ENCODE results near the gene TRIAP1.

The TRIAP1 gene

GRCh38 chr12:120468821-120469449 lies 22.8 kb upstream of the TRIAP1 start:
- POLR2A ChIA-PET: interaction anchor here (0.6 to 1.8 kb wide), 7 partner anchors 10 to 827 kb away, joined by 3 to 9 read pairs (median 4); partner anchors contain the start of genes GATC, RNU4-1 and TRIAP1
- CTCF ChIA-PET: interaction anchor here (1.0 to 27.3 kb wide), 9 partner anchors 12 to 136 kb away, joined by 3 to 545 read pairs (median 6); partner anchors contain the start of genes COX6A1, DYNLL1, GATC and TRIAP1
- H3K4me3 ChIP-seq (ENCODE audit: control insufficient read depth in 1 of 7, extremely low read depth in 1 of 7, insufficient read depth in 4 of 7, low read depth in 2 of 7, low read length in 6 of 7): peak overlapping the region; percentile 85 to 97 (median 93)
- peak; percentile 18 to 76 (median 54) for DNase-seq
- peaks cover 7 to 44% (median 28%) of the 10 kb centered on the region in 4 experiments for H3K4me1 ChIP-seq (ENCODE audit: control extremely low read depth in 1 of 4, control insufficient read depth in 4 of 4, insufficient read depth in 4 of 4, low read length in 3 of 4)
- WGBS (ENCODE audit: insufficient coverage): 0% methylated on average over 15 of the region's 57 CpGs
- no peaks in the 10 kb centered on the region for H3K27me3 ChIP-seq (replicated peaks in 2 of 5; ENCODE audit: control insufficient read depth in 4 of 5, insufficient read depth in 5 of 5, low read length in 4 of 5)
- no peaks in the 10 kb centered on the region for H3K9me3 ChIP-seq (ENCODE audit: control extremely low read depth in 1 of 5, control insufficient read depth in 4 of 5, insufficient read depth in 2 of 5, low read depth in 1 of 5, low read length in 4 of 5)
- H3K27ac ChIP-seq (ENCODE audit: insufficient read depth in 1 of 2, low read depth in 1 of 2, low read length in 2 of 2, poor library complexity in 1 of 2, severe bottlenecking in 2 of 2): peak overlapping the region; percentile 89 to 95
- peaks cover 7 to 34% (median 20%) of the 10 kb centered on the region in 4 experiments for H3K36me3 ChIP-seq (ENCODE audit: control insufficient read depth in 4 of 4, insufficient read depth in 4 of 4, low read length in 3 of 4)

GRCh38 chr12:120468325-120468820 lies 22.2 kb upstream of the TRIAP1 start:
- 2% methylated on average over 21 of the region's 23 CpGs for WGBS (ENCODE audit: insufficient coverage)
- peaks cover 7 to 41% (median 28%) of the 10 kb centered on the region in 4 experiments for H3K4me1 ChIP-seq (ENCODE audit: control extremely low read depth in 1 of 4, control insufficient read depth in 4 of 4, insufficient read depth in 4 of 4, low read length in 3 of 4)
- DNase-seq: no peak

GRCh38 chr12:120467439-120467838 lies 21.3 kb upstream of the TRIAP1 start:
- WGBS (ENCODE audit: insufficient coverage): 97% methylated on average over 4 of the region's 6 CpGs
- Histone ChIP-seq H3K4me1 (ENCODE audit: control extremely low read depth in 1 of 4, control insufficient read depth in 4 of 4, insufficient read depth in 4 of 4, low read length in 3 of 4) (peaks cover 7 to 39% (median 28%) of the 10 kb centered on the region in 4 experiments), H3K4me3 (ENCODE audit: control insufficient read depth in 1 of 7, extremely low read depth in 1 of 7, insufficient read depth in 4 of 7, low read depth in 2 of 7, low read length in 6 of 7) (peak overlapping the region in 1 of 7 experiments; percentile 93), H3K27ac (ENCODE audit: insufficient read depth in 1 of 2, low read depth in 1 of 2, low read length in 2 of 2, poor library complexity in 1 of 2, severe bottlenecking in 2 of 2) (no peak overlapping the region), H3K36me3 (ENCODE audit: control insufficient read depth in 4 of 4, insufficient read depth in 4 of 4, low read length in 3 of 4) (peaks cover 15 to 48% (median 35%) of the 10 kb centered on the region in 4 experiments), H3K27me3 (replicated peaks in 2 of 5; ENCODE audit: control insufficient read depth in 4 of 5, insufficient read depth in 5 of 5, low read length in 4 of 5) (no peaks in the 10 kb centered on the region), H3K9me3 (ENCODE audit: control extremely low read depth in 1 of 5, control insufficient read depth in 4 of 5, insufficient read depth in 2 of 5, low read depth in 1 of 5, low read length in 4 of 5) (no peaks in the 10 kb centered on the region)
- CTCF ChIA-PET: interaction anchor here (0.8 to 27.3 kb wide), 9 partner anchors 8 to 165 kb away, joined by 3 to 545 read pairs (median 5); partner anchors contain the start of genes COX6A1, DYNLL1, GATC and SIRT4
- no peak for DNase-seq
- POLR2A ChIA-PET: interaction anchor here (0.6 to 1.5 kb wide), 3 partner anchors 15 to 174 kb away, joined by 3 to 4 read pairs (median 3); partner anchors contain the start of gene RNU4-1

More at GRCh38 chr12:120468325-120468820, 22.2 kb upstream of the TRIAP1 start:
- Histone ChIP-seq H3K4me3 (ENCODE audit: control insufficient read depth in 1 of 7, extremely low read depth in 1 of 7, insufficient read depth in 4 of 7, low read depth in 2 of 7, low read length in 6 of 7) (peak overlapping the region; percentile 85 to 97 (median 93)), H3K27me3 (replicated peaks in 2 of 5; ENCODE audit: control insufficient read depth in 4 of 5, insufficient read depth in 5 of 5, low read length in 4 of 5) (no peaks in the 10 kb centered on the region), H3K9me3 (ENCODE audit: control extremely low read depth in 1 of 5, control insufficient read depth in 4 of 5, insufficient read depth in 2 of 5, low read depth in 1 of 5, low read length in 4 of 5) (no peaks in the 10 kb centered on the region), H3K36me3 (ENCODE audit: control insufficient read depth in 4 of 4, insufficient read depth in 4 of 4, low read length in 3 of 4) (peaks cover 12 to 39% (median 26%) of the 10 kb centered on the region in 4 experiments), H3K27ac (ENCODE audit: insufficient read depth in 1 of 2, low read depth in 1 of 2, low read length in 2 of 2, poor library complexity in 1 of 2, severe bottlenecking in 2 of 2) (peak overlapping the region; percentile 89 to 95)
- ChIA-PET CTCF (interaction anchor here (0.8 to 27.3 kb wide), 9 partner anchors 13 to 136 kb away, joined by 3 to 545 read pairs (median 6); partner anchors contain the start of genes COX6A1, DYNLL1, GATC and TRIAP1), POLR2A (interaction anchor here (0.6 to 1.8 kb wide), 7 partner anchors 9 to 827 kb away, joined by 3 to 9 read pairs (median 3); partner anchors contain the start of gene RNU4-1)

GRCh38 chr12:120466560-120467315 lies 20.6 kb upstream of the TRIAP1 start:
- Histone ChIP-seq H3K4me3 (ENCODE audit: control insufficient read depth in 1 of 7, extremely low read depth in 1 of 7, insufficient read depth in 4 of 7, low read depth in 2 of 7, low read length in 6 of 7) (no peak overlapping the region), H3K36me3 (ENCODE audit: control insufficient read depth in 4 of 4, insufficient read depth in 4 of 4, low read length in 3 of 4) (peaks cover 17 to 55% (median 41%) of the 10 kb centered on the region in 4 experiments), H3K9me3 (ENCODE audit: control extremely low read depth in 1 of 5, control insufficient read depth in 4 of 5, insufficient read depth in 2 of 5, low read depth in 1 of 5, low read length in 4 of 5) (no peaks in the 10 kb centered on the region), H3K27ac (ENCODE audit: insufficient read depth in 1 of 2, low read depth in 1 of 2, low read length in 2 of 2, poor library complexity in 1 of 2, severe bottlenecking in 2 of 2) (no peak overlapping the region), H3K27me3 (replicated peaks in 2 of 5; ENCODE audit: control insufficient read depth in 4 of 5, insufficient read depth in 5 of 5, low read length in 4 of 5) (no peaks in the 10 kb centered on the region), H3K4me1 (ENCODE audit: control extremely low read depth in 1 of 4, control insufficient read depth in 4 of 4, insufficient read depth in 4 of 4, low read length in 3 of 4) (peaks cover 7 to 36% (median 28%) of the 10 kb centered on the region in 4 experiments)
- CTCF ChIA-PET: interaction anchor here (0.6 to 27.3 kb wide), 15 partner anchors 9 to 1023 kb away, joined by 3 to 545 read pairs (median 4); partner anchors contain the start of genes COX6A1, GATC, SIRT4 and TRIAP1
- WGBS (ENCODE audit: insufficient coverage): 69% methylated on average over 6 of the region's 8 CpGs
- POLR2A ChIA-PET: no interaction called here
- peak; percentile 69 to 81 (median 81) for DNase-seq

GRCh38 chr12:120465756-120466155 lies 19.6 kb upstream of the TRIAP1 start:
- peaks cover 7 to 36% (median 28%) of the 10 kb centered on the region in 4 experiments for H3K4me1 ChIP-seq (ENCODE audit: control extremely low read depth in 1 of 4, control insufficient read depth in 4 of 4, insufficient read depth in 4 of 4, low read length in 3 of 4)
- H3K27me3 ChIP-seq (replicated peaks in 2 of 5; ENCODE audit: control insufficient read depth in 4 of 5, insufficient read depth in 5 of 5, low read length in 4 of 5): no peaks in the 10 kb centered on the region
- CTCF ChIA-PET: interaction anchor here (0.7 to 27.3 kb wide), 9 partner anchors 10 to 1024 kb away, joined by 3 to 545 read pairs (median 4); partner anchors contain the start of genes COX6A1, GATC and TRIAP1
- H3K27ac ChIP-seq (ENCODE audit: insufficient read depth in 1 of 2, low read depth in 1 of 2, low read length in 2 of 2, poor library complexity in 1 of 2, severe bottlenecking in 2 of 2): no peak overlapping the region
- WGBS (ENCODE audit: insufficient coverage): 60% methylated on average over 1 of the region's 5 CpGs
- H3K36me3 ChIP-seq (ENCODE audit: control insufficient read depth in 4 of 4, insufficient read depth in 4 of 4, low read length in 3 of 4): peaks cover 17 to 64% (median 45%) of the 10 kb centered on the region in 4 experiments
- DNase-seq: no peak
- H3K4me3 ChIP-seq (ENCODE audit: control insufficient read depth in 1 of 7, extremely low read depth in 1 of 7, insufficient read depth in 4 of 7, low read depth in 2 of 7, low read length in 6 of 7): no peak overlapping the region
- POLR2A ChIA-PET: no interaction called here
- no peaks in the 10 kb centered on the region for H3K9me3 ChIP-seq (ENCODE audit: control extremely low read depth in 1 of 5, control insufficient read depth in 4 of 5, insufficient read depth in 2 of 5, low read depth in 1 of 5, low read length in 4 of 5)

- 95% methylated on average over 4 of the region's 5 CpGs for WGBS (ENCODE audit: insufficient coverage)
- Histone ChIP-seq H3K27me3 (replicated peaks in 2 of 5; ENCODE audit: control insufficient read depth in 4 of 5, insufficient read depth in 5 of 5, low read length in 4 of 5) (no peaks in the 10 kb centered on the region), H3K9me3 (ENCODE audit: control extremely low read depth in 1 of 5, control insufficient read depth in 4 of 5, insufficient read depth in 2 of 5, low read depth in 1 of 5, low read length in 4 of 5) (no peaks in the 10 kb centered on the region), H3K4me3 (ENCODE audit: control insufficient read depth in 1 of 7, extremely low read depth in 1 of 7, insufficient read depth in 4 of 7, low read depth in 2 of 7, low read length in 6 of 7) (no peak overlapping the region), H3K36me3 (ENCODE audit: control insufficient read depth in 4 of 4, insufficient read depth in 4 of 4, low read length in 3 of 4) (peaks cover 21 to 80% (median 59%) of the 10 kb centered on the region in 4 experiments), H3K4me1 (ENCODE audit: control extremely low read depth in 1 of 4, control insufficient read depth in 4 of 4, insufficient read depth in 4 of 4, low read length in 3 of 4) (peaks cover 2 to 29% (median 21%) of the 10 kb centered on the region in 4 experiments), H3K27ac (ENCODE audit: insufficient read depth in 1 of 2, low read depth in 1 of 2, low read length in 2 of 2, poor library complexity in 1 of 2, severe bottlenecking in 2 of 2) (no peak overlapping the region)
- POLR2A ChIA-PET: interaction anchor here (0.6 kb wide), 1 partner anchor 46 kb away, joined by 4 read pairs; no protein-coding TSS in a partner anchor
- CTCF ChIA-PET: interaction anchor here (1.0 to 27.3 kb wide), 5 partner anchors 9 to 112 kb away, joined by 3 to 545 read pairs (median 4); partner anchors contain the start of genes COX6A1, GATC and TRIAP1
- no peak for DNase-seq
Observed at GRCh38 chr12:120463712-120464111, 17.5 kb upstream of the TRIAP1 start.

Data from common myeloid progenitor, CD34-positive (primary cell).